ENCODE results near the gene UVSSA.
"Not testable (repeated sequence)": the region's sequence is repeated elsewhere in the genome, so short reads cannot be mapped to it uniquely, and the experiment has no call there.

Gene UVSSA

DNA sequence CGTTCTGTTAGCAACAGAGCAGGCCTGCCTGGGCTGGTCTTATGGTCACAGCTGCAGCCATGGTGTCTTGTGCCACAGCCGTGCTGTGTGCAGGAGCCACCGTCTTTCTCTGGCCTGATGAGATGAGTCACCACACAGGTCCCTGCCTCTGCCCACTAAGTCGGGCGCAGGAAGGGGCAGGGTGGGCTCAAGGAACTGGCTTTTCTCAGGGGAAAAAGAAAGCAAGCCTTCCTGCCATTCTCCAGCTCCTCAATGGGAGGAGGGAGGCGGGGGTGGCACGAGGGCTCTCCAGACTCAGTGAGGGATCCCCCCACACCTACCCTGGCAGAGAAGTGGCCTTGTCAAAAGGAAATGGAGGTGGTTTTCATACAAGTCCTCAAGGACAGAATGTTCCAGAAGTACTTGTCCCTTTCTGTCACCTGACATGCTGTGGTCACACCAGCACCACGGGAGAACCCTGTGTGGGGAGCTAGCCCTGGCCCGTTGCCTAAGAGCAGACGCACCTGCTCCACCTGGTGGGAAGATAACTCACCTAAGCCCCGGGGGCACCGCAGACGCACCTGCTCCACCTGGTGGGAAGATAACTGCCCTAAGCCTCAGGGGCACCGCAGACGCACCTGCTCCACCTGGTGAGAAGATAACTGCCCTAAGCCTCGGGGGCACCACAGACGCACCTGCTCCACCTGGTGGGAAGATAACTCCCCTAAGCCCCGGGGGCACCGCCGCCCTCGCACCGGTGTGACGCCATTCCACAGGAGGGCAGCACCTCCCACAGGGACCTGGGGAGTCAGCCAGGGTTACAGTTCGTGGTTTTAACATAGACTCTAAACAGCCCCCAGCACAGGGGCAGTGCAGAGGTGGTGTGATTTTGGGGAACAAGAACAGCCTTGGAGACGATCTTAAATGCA, 18.5 kb downstream of the UVSSA start:
- no peak for DNase-seq

DNA sequence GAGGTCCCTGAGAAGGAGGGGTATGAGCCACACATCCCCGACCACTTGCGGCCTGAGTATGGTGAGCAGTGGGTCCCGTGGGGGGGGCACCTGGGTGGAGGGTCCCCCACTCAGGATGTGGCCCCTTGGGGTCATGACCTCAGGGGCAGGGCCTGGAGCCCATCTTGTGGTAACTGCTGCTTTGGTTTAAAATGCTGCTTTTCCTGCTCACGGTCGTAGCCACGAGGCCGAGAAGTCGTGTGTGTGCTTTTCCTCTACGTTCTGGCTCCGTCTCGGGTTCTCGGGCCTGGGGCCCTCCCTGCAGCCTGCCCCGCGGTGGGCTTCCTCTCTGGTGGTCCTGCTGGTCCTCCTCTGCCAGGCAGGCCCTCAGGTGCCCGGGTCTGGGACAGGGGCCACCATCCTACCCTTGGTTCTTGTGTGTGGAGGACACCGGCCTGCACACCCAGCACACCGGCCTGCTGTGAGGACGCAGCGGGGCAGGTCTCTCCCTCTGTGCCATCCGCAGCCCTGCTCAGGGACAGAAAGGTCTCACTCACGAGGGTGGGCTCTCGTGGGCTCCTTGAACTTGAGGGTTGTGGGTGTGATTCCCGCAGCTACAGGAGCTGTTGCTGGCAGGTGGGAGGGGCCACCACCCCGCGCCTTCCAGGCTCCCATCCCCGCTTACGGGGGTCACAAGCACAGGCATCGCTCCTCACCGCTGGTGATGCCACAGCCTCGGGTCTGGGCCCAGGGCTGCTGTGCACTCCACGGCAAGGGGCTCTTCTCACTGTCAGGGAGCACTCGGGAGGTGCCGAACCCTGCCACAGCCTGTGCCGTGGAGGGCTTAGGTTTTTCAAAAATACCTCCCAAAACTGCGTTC, 19.6 kb downstream of the UVSSA start:
- DNase-seq, result no peak

- no peak for DNase-seq
Observed at GRCh38 chr4:1367230-1367935, 20.4 kb downstream of the UVSSA start.

- no peak for DNase-seq
Observed at GRCh38 chr4:1367936-1368289, 20.9 kb downstream of the UVSSA start.

GRCh38 chr4:1368421-1369090, 21.5 kb downstream of the UVSSA start:
- no peak for DNase-seq

DNA sequence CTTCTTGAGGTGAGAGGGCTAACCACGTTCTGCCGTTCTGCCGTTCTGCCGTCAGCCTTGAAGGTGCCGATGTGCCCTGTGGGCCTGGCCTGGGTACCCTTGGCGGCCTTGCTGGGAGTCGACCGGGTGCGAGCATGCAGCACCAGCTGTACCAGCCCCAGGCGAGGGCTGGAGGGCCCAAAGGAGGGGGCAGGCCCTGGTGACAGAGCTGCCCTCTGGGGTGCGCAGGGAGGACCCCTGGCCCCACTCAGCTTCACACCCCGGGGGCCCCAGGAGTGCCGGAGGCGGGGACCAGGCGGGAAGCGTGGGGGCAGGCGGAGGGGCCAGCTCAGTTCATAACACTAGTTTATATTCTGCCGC, 22.1 kb downstream of the UVSSA start:
- DNase-seq, result no peak

DNA sequence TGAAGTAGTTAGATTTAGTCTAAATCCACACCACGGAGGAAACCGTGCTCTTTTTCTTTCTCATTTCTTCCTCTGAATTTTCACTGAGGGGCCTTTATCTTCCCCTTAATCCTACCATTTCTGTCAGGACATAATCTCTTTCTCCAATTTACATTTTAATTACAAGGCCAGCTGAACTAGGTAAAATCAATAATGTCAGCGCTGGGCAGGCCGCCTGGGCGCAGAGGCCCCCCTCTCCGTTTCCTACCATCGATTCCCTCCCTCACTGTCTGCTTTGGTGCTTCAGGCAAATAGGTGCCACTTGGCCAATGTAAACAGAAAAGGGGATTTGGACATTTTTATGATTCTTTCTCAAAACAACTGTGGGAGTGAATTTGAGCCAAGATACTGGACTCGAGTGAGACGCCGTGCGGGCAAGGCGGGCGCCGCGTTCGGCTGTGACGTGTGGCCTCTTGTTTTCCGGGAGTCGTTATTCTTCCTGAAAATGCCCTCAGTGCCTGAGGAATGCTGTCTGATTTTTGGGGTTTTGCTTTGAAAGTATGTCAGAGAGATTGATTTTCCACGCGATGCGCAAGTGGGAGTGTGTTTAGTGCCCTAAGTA, 22.6 kb downstream of the UVSSA start:
- DNase-seq, result no peak

- no peak for DNase-seq
Observed at GRCh38 chr4:1370321-1371124, 23.5 kb downstream of the UVSSA start.

DNA sequence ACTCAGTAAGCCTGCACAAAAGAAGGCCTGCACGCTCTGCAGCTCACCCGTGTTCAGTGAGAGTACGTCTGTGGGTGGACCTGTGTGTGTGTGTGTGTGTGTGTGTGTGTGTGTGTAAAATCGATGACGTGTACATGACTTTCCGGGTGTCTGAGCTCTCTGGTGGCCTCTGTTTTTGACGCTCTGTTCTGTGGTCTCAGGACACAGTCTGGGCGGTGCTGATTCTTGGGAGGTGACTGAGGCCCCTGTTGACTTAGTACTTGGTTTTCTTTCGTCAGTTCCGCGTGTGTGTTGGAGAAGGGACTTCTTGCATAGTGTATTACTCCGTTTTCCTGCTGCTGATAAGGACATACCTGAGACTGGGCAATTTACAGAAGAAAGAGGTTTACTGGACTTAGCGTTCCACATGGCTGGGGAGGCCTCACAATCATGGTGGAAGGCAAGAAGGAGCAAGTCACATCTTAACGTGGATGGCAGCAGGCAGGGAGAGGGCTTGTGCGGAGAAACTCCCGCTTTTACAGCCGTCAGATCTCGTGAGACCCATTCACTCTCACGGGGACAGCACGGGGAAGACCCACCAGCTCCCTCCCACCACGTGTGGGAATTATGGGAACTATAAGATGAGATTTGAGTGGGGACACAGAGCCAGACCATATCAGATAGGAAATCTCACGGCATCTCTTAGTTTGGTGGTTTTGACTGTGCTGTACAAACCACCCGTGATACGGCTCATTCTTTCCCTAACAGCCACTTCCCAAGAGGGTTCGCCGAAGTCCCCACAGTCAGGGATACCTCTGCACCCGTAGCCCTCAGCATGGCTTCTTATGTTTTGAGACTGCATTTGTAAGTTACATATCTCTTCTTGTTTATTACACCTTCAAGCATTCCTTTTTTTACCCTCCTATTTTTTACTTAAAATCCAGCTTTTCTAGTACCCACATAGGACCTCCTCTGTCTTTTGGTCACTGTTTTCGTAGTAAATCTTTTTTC, 24.5 kb downstream of the UVSSA start:
- no peak for DNase-seq

DNA sequence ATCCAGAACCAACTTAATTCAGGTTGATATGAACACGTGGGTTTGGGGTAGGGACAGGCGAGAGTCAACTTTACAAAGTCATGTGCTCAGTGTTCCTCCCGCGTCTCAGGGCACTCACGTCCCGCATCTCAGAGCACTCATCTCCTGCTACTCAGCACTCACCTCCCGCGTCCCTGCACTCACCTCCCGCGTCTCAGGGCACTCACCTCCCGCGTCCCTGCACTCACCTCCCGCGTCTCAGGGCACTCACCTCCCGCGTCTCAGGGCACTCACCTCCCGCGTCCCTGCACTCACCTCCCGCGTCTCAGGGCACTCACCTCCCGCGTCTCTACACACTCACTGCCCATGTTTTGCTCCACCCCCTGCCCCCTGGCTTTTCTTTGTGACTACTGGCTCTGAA, 25.6 kb downstream of the UVSSA start:
- DNase-seq, result not testable (repeated sequence)

- DNase-seq, result no peak
Observed at GRCh38 chr4:1373892-1374705, 27.1 kb downstream of the UVSSA start.

DNA sequence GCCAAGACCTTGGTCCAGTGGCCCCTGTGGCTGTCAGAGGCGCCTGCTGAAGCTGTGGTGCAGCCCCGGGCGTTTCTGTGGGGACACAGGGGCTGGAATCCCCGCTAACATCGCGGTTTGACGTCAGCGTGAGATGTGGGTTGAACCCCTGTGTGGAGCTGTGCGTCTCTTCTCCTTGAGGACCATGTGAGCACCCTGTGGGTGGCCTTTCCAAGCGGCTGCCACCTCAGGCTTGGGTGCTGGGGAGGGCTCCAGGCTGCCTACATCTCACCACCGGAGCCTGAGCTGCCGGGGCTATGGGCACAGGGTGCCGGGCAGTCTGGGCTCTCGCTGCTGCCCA, 27.7 kb downstream of the UVSSA start:
- no peak for DNase-seq

DNA sequence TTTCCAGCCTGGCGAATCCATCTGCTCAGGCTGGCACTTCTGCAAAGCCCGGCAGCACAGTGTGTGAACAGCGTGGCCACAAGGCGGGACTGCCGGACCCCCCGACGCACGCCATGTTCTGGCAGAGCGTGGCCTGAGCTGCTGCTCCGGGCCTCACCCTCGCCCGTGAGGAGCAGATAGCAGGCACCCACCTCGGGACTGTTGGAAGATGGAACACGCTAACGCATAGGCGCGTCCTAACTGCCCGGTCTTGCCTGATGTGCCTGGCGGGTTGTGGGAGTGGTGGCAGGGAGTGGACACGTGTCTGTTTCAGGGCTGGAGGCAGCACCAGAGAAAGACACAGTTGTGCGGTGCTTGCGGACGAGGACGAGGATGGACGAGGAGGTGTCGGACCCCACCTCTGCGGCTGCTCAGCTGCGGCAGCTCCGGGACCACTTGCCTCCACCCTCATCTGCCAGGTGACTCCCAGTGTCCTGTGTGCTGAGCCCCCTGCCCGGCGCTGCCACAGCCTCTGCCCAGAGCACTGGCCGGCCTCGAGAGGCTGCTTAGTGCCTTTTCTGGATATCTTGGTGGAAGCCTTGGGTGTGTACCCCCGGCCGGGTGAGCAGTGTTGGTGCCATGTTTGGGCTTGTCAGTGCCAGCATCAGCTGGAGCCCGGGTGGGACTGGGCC, 28.2 kb downstream of the UVSSA start:
- DNase-seq, result no peak

DNA sequence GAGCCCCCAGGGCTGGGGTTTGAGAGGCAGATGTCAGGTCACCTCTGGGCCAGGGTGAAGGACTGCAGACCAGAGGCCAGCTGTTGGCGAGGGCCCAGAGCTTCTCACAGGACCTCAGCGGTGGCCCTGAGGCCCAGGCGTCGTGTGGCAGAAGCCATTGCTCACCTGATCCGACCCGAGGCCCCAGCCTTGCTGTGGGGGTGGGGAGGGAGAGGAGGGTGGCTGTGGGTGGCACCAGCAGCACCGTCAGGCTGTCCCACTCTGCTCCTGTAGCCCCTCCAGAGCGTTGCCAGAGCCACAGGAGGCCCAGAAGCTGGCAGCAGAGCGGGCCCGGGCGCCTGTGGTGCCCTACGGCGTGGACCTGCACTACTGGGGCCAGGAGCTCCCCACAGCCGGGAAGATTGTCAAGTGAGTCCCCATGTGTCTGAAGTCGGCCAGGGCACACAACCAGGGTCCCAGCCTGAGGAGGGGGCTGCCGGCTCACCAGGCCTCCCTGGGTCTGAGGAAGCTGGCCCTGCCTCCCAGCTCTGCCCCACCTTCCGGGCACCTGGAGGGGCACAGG, 28.8 kb downstream of the UVSSA start:
- no peak for DNase-seq

- no peak for DNase-seq
Observed at GRCh38 chr4:1376391-1376840, 29.4 kb downstream of the UVSSA start.

DNA sequence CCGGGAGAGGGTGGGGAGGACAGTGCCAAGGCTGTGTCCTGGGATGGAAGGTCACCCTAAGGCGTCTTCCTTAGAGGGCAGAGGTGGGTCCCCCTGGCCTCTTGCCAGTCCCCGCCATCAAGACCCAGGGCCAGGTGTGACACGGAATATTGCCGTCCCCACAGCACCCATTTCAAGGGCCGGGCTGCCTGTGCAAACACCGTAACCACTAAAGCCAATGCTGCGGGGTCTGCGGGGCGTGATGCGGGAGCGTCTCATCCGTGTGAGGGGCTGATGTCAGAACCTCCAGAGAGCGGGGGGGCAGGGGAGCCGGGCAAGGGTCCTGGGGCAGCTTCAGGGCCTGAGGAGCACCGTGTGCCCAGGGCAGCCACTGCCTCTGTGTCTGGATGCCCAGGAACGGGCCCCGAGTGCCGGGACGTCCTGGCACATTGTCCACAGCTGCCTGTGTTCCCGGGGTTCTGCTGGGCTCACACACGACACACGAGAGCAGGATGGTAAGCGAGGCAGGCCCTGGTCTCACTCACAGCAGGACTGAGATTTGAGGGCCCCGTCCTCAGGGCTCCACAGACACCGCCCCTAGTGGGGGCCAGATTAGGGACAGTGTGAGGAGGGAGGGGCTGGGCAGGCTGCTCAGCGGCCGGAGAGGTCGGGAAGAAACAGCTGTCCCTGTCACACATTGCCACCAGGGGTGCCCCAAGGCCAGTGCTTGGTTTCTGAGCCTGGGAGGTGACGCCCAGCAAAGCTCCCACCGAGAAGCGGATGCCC, 30.0 kb downstream of the UVSSA start:
- no peak for DNase-seq

- no peak for DNase-seq
Observed at GRCh38 chr4:1377606-1378261, 30.7 kb downstream of the UVSSA start.

Data from NCI-H226 (cell line).